Motor neuron (in vitro differentiated cells): ENCODE data around the gene UQCRC2. TPM values are rescaled to one million over a fixed set of nuclear protein-coding genes. Genes with fewer than 3 reads are reported as not detected.

Experiments used
- ATAC-seq, 8 experiments: fragments of 200-7000 bp; cut with Tn5 transposase; replicated peaks in 6 of 8; 2 replicates each; pipeline ENCODE4 v1.8.0; 2021; ENCODE audit warnings: mild to moderate bottlenecking in 8 of 8, moderate library complexity in 8 of 8
- H3K27ac ChIP-seq, 2 donors: fragments of 250-450 bp; sonication (Bioruptor Pico); 2 replicates each; pipeline ENCODE4 v1.9.0; 2021; ENCODE audit warnings: antibody characterized with exemption in 2 of 2, mild to moderate bottlenecking in 2 of 2, moderate library complexity in 1 of 2
- H3K4me1 ChIP-seq, 2 donors: fragments of 250-450 bp; sonication (Bioruptor Pico); replicated peaks in 1 of 2; 2 replicates each; pipeline ENCODE4 v1.6.1; 2021; ENCODE audit warnings: antibody characterized with exemption in 2 of 2, mild to moderate bottlenecking in 2 of 2, moderate library complexity in 1 of 2
- H3K4me3 ChIP-seq, 5 donors: fragments of 250-450 bp; sonication (Bioruptor Pico); 2 replicates each; pipeline ENCODE4 v1.9.0; 2021; ENCODE audit warnings: antibody characterized with exemption in 5 of 5, mild to moderate bottlenecking in 5 of 5, moderate library complexity in 4 of 5
- WGBS, 10 experiments: fragments of 450-650 bp; shearing (Covaris generic); methylation state at CpG; one replicate each; pipeline ENCODE4 v1.0.0; 2022; 5-methylcytosine and 5-hydroxymethylcytosine counted together
- in situ Hi-C, 9 experiments: fragments of 400-800 bp; cut with MboI; loops; one replicate each; pipeline ENCODE4 v1.15.0; 2021; ENCODE audit warnings: low sequenced_read_pairs in 9 of 9, low pct_unique_long_range_greater_than_20kb in 2 of 9; ENCODE audit not compliant: unreplicated experiment in 9 of 9
- total RNA-seq, 8 experiments: library from RNA; unstranded; fragments of 300-600 nt; gene quantifications; 2 replicates each; pipeline versions ENCODE4 v1.2.3 to v1.2.4, GENCODE V29; 2022

UQCRC2 gene
- total RNA-seq, 8 experiments from 2014 or later: 193 to 384 (median 275) TPM

DNA sequence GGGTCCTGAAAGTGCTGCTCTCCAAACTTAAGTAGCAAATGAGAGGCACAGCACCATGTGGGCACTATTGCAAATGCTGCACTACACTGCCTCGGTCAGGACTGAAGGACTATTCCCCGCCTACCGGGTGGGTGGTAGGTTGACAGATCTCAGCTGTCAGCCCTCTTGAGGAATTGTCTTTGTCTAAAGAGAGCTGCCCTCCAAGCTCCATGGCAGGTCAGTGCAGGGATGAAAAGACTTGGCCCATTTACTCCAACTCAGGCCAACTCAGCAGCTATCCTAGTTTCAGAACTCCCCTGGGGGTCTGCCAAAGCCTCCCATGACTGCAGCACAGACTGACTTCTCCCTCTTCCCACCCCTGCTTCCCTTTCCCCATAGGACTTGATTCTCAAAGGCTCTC is 51.2 kb downstream of the UQCRC2 start:
- H3K4me3 ChIP-seq: no peak overlapping the region
- in situ Hi-C loops: loop anchor here in 4 of 9 experiments (5.0 to 25.0 kb wide), 7 partner anchors 70 to 290 kb away; partner anchors contain the start of genes POLR3E (in 1 of the 4) and VWA3A (in 1 of the 4)
- ATAC-seq: no peak
- peaks cover 22% of the 10 kb centered on the region in 2 donors for H3K4me1 ChIP-seq
- 36 to 55% (median 47%) methylated on average over 2 to 3 of the region's 3 CpGs; no CpG with 5 or more reads in 6 of the 10 experiments for WGBS, 10 experiments
- H3K27ac ChIP-seq: peak overlapping the region in 1 of 2 donors; percentile 17

DNA sequence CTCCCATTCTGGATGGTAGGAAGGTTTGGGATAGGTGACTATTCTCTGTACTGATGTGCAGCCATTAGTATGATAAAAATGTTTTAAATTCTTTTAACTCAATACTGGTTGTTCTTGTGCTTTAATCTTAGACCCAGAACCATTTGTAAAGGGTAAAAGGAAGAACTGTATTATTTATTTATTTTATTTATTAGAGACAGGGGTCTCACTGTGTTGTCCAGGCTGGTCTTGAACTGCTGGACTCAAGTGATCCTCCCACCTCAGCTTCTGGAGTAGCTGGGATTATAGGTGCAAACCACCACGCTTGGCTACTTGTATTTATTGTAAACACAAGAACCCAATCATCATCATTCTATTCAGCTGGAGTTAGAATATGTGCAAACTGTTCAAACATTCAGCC is 52.6 kb downstream of the UQCRC2 start:
- WGBS, 10 experiments: 60 to 100% (median 100%) methylated on average over 1 of the region's 1 CpG; no CpG with 5 or more reads in 3 of the 10 experiments

DNA sequence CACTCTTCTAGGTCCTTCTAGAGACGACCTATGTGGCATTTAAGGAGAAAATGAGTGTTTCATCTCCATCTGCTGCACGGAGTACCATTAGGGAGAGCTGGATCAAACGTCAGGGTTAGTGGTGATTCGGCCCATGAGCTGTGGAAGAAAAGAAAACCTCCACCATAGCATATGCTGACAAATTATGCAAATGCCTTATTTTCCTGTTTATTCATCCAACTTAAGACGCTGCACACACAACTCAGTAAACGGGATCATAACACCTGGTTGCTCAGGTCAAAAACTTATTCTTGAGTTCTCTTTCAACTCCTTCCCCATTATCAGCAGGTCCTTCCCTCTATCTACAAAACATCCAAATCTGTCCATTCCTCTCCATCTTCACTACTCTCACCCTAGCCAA is 53.5 kb downstream of the UQCRC2 start:
- Histone ChIP-seq H3K4me1 (peaks cover 24% of the 10 kb centered on the region in 2 donors), H3K27ac (peak overlapping the region in 1 of 2 donors; percentile 88), H3K4me3 (peak overlapping the region; percentile 66 to 97 (median 95))
- 34 to 100% (median 70%) methylated on average over 1 to 6 of the region's 6 CpGs; no CpG with 5 or more reads in 1 of the 10 experiments for WGBS, 10 experiments
- in situ Hi-C loops: loop anchor here in 4 of 9 experiments (10.0 to 25.0 kb wide), 6 partner anchors 68 to 288 kb away; partner anchors contain the start of genes POLR3E (in 1 of the 4) and VWA3A (in 1 of the 4)
- ATAC-seq: no peak

More for the DNA sequence above, 52.6 kb downstream of the UQCRC2 start:
- H3K4me3 ChIP-seq: no peak overlapping the region
- no peak for ATAC-seq
- H3K27ac ChIP-seq: no peak overlapping the region
- in situ Hi-C loops: loop anchor here in 4 of 9 experiments (10.0 to 25.0 kb wide), 6 partner anchors 69 to 289 kb away; partner anchors contain the start of genes POLR3E (in 1 of the 4) and VWA3A (in 1 of the 4)
- peaks cover 24% of the 10 kb centered on the region in 2 donors for H3K4me1 ChIP-seq

DNA sequence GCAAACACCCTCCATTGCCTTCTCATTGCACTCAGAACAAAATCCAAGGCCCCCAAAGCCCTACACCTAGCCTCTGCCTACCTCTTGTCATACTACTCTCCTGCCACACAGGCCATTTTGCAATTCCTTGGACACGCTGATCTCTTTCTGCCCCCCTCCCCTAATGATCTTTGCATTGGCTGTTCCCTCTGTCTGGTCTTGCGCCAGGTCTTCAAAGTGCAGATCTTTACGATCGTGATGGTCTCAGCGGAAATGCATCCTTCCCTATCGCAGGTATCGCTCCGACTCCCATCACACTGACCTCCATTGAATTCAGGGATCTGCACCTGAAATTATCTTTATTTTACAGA is 54.0 kb downstream of the UQCRC2 start:
- peak overlapping the region; percentile 66 to 97 (median 95) for H3K4me3 ChIP-seq
- peaks cover 24% of the 10 kb centered on the region in 2 donors for H3K4me1 ChIP-seq
- H3K27ac ChIP-seq: peak overlapping the region; percentile 88 to 93
- whole genome bisulfite sequencing, 10 experiments: 0 to 19% (median 9%) methylated on average over 1 to 8 of the region's 8 CpGs; no CpG with 5 or more reads in 3 of the 10 experiments
- in situ Hi-C loops: loop anchor here in 4 of 9 experiments (10.0 to 25.0 kb wide), 6 partner anchors 68 to 288 kb away; partner anchors contain the start of genes POLR3E (in 1 of the 4) and VWA3A (in 1 of the 4)
- peak in 4 of 8 experiments; percentile 5 to 15 (median 11) for ATAC-seq

DNA sequence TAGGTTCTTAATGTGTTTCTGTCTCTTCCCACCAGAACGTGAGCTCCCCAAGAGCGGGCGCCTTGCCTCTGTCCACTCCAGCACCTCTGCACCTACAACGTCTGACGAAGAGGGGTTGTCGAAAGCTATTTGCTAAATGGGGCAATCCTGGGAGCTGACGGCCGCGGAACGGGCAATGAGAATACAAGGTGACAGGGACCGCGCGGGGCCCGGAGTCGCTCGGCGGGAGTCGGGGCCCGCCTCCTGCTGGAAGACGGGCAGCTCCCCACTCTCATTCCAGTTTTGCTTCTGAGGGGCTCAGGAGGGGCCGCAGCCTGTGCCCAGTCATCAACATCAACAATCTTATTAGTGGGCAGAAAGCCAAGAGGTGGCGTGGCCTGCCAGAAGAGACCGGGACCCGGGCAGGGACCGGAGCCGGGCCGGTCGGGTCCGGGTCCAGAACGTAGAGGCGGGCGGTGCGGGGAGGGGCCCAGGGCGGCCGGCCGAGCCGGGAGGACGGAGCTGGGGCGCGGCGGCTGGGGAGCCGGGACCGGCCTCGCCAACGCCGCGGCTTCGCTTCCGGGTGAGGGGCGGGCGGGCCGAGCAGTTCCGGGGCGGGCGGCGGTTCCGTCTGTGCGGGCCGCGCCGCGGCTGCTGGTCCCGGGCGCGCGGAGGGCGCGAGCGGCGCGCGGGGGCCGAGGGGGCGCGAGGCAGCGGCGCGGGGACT is 54.5 kb downstream of the UQCRC2 start, which contains the start of gene MOSMO:
TSS of gene MOSMO (plus strand) at position 603 of the 706 bp plus-strand sequence. CDS start 191 bp downstream, outside the sequence.
- peaks cover 24% of the 10 kb centered on the region in 2 donors for H3K4me1 ChIP-seq
- 0 to 2% (median 0%) methylated on average over 1 to 14 of the region's 78 CpGs; no CpG with 5 or more reads in 3 of the 10 experiments for WGBS, 10 experiments
- H3K4me3 ChIP-seq: peak within 1 kb of the TSS; percentile 66 to 97 (median 95)
- in situ Hi-C loops: loop anchor here in 4 of 9 experiments (10.0 to 25.0 kb wide), 6 partner anchors 67 to 287 kb away; partner anchors contain the start of genes POLR3E (in 1 of the 4) and VWA3A (in 1 of the 4)
- ATAC-seq: peak; percentile 86 to 96 (median 90)
- peak within 1 kb of the TSS; percentile 88 to 93 for H3K27ac ChIP-seq

DNA sequence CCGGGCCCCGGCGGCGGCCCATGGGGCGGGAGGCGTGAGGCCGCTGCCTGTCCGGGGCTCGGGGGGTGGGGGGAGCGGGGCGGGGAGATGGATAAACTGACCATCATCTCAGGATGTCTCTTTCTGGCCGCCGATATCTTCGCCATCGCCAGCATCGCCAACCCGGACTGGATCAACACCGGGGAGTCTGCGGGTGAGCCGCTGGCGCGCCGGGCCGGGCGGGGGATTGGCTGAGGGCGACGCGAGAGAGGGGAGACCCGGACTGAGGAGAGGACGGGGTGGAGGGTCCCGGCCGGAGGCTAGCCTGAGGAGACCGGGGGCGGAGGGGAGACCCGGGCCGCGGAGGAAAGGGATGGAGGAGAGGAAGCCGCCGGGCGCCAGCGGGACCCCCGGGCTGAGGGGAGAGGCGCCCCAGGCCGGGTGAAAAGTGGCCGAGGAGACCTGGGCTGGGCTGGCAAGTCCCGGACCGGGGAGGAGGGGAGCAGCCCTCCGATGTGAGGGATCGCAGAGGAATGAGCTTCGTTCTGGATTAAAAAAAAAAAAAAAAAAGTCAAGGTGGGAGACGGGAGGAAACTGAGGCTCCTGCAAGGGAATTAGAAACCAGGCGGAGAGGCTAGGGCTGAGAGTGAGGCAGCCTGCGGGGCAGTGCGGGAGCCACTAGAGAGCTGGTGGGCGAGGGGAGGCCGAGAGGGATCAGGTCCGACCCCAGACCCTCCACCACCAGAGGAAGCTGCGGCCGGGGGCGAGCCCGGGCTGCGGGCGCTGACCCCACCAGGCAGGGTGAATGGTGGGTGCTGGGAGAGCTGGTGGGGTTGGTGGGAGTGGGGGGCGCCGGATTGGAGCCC is 55.3 kb downstream of the UQCRC2 start:
- Histone ChIP-seq H3K4me3 (peak overlapping the region; percentile 66 to 97 (median 95)), H3K4me1 (peaks cover 24% of the 10 kb centered on the region in 2 donors), H3K27ac (peak overlapping the region; percentile 88 to 93)
- in situ Hi-C loops: loop anchor here in 4 of 9 experiments (10.0 to 25.0 kb wide), 6 partner anchors 66 to 286 kb away; partner anchors contain the start of genes POLR3E (in 1 of the 4) and VWA3A (in 1 of the 4)
- peak; percentile 34 to 64 (median 58) for ATAC-seq
- 0% methylated on average over 1 to 4 of the region's 65 CpGs; no CpG with 5 or more reads in 8 of the 10 experiments for WGBS, 10 experiments

DNA sequence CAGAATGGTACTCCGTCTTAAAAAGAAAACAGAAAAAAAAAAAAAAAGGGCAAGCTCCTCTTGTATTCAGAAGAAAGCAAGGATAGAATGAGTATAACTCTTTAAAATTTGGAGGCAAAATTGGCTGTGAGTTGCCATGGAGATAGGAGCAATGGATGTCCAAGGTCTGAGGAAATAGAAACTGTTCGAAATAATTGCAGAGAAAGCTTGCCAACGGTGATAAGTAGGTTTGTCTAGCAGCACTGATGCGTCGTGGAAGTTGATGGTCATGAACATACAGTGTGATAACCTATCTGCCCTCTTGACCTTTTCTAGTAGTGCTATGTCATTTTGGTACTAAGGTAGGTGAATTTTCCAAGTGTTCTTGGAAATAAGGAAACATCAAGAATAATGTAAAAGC is 57.7 kb downstream of the UQCRC2 start:
- Histone ChIP-seq H3K27ac (no peak overlapping the region), H3K4me1 (peaks cover 9 to 11% of the 10 kb centered on the region in 2 donors), H3K4me3 (no peak overlapping the region)
- 67 to 100% (median 89%) methylated on average over 1 to 5 of the region's 5 CpGs for WGBS, 10 experiments
- ATAC-seq: no peak
- in situ Hi-C loops: loop anchor here in 1 of 9 experiments (25.0 kb wide), 1 partner anchor 176 kb away; no protein-coding TSS in a partner anchor

DNA sequence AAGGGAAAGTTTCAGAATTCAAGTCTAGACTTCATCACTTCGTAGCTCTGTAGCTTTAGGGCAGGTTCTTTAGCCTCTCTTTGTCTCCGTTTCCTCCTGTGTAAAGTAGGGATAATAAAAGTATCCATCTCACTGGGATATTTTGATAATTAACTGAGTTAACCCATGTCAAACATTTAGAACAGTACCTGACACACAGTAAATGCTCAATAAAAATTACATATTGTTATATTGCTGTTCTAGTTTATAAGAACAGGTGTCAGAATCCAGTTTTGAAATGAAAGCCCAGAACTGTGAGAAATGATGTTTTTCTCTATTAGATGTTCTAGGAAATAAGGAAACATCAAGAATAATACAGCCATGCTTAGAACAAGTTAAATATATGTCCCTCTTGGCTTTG is 59.1 kb downstream of the UQCRC2 start:
- Histone ChIP-seq H3K4me1 (peaks cover 4 to 6% of the 10 kb centered on the region in 2 donors), H3K27ac (no peak overlapping the region), H3K4me3 (no peak overlapping the region)
- in situ Hi-C loops: loop anchor here in 1 of 9 experiments (25.0 kb wide), 1 partner anchor 175 kb away; no protein-coding TSS in a partner anchor
- no peak for ATAC-seq
- WGBS, 10 experiments: 0 to 50% (median 35%) methylated on average over 1 to 2 of the region's 2 CpGs; no CpG with 5 or more reads in 1 of the 10 experiments

DNA sequence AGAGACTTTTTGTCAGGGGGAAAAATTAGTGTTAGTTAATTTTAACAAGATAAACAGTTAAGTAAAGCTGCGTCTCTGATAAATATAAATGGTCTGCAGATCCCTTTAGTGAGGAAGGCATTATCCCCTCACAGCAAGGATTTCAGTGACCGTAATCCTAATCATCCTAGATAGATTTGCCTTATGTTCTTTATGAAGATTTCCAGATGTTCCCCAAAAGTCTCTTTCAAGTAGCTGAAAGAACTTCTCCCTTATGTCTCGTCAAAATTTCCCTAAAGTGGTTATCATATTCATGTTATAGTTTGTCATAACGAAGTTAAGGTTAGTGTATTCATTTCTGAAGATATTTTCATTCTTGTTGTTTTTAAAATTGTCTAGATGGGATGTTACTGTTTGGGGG is 60.3 kb downstream of the UQCRC2 start:
- in situ Hi-C loops: loop anchor here in 1 of 9 experiments (25.0 kb wide), 1 partner anchor 174 kb away; no protein-coding TSS in a partner anchor
- no peak overlapping the region for H3K4me3 ChIP-seq
- H3K27ac ChIP-seq: no peak overlapping the region
- WGBS, 10 experiments: 22 to 100% (median 87%) methylated on average over 1 to 4 of the region's 4 CpGs; no CpG with 5 or more reads in 1 of the 10 experiments
- H3K4me1 ChIP-seq: peaks cover 4 to 6% of the 10 kb centered on the region in 2 donors
- no peak for ATAC-seq

DNA sequence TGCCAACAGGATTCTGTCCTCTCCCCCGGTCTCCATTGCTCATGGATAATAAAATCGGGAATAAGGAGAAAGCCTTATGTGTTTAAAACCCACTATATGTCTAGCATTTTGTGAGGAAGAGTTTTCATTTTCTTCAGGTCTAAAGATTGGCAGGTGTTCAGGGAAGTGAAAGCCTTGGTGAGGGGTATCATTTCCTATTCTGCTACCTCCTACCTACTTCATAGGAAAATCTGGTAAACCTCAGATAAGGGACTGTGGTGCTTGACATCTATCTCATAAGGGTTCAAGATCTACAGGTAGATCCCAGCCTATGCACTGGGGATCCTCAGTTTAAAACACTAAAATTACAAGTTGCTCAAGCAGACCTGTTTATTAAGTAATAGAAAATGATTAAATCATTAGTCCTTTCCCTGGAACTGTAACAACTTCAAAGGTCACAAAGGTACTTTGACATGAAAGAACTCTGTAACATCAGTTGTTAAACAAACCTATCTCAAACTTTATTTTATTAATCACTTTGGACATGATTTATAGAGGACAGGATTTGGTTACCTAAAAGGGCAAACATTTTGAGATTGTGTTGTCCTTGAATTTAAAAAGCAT is 61.2 kb downstream of the UQCRC2 start:
- Histone ChIP-seq H3K4me3 (no peak overlapping the region), H3K27ac (no peak overlapping the region), H3K4me1 (peaks cover 2 to 5% of the 10 kb centered on the region in 2 donors)
- 67 to 100% (median 90%) methylated on average over 1 to 2 of the region's 2 CpGs; no CpG with 5 or more reads in 3 of the 10 experiments for WGBS, 10 experiments
- no peak for ATAC-seq
- in situ Hi-C loops: loop anchor here in 1 of 9 experiments (25.0 kb wide), 1 partner anchor 173 kb away; no protein-coding TSS in a partner anchor

DNA sequence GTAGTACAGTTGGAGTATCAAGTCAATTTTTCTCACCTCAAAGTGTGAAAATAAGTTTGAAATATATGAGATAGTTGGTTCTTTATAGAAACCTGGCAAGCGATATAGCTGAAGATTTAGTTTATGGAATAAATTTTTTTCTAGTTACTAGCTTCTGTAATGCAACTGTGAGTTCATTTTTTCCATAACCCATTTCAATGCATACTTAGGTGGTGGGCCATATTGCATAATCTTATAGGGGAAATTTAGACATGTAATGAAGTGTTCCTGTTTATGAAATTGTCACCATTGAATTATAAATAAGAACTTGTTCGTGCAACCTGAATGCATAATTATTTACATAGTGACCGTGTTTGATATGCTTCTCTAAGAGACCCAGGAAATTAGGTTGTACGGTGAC is 63.8 kb downstream of the UQCRC2 start:
- no peak overlapping the region for H3K4me3 ChIP-seq
- peaks cover 0 to 7% of the 10 kb centered on the region in 2 donors for H3K4me1 ChIP-seq
- 64 to 100% (median 87%) methylated on average over 3 to 4 of the region's 4 CpGs for WGBS, 10 experiments
- no peak for ATAC-seq
- H3K27ac ChIP-seq: no peak overlapping the region
- in situ Hi-C loops: loop anchor here in 1 of 9 experiments (25.0 kb wide), 1 partner anchor 170 kb away; no protein-coding TSS in a partner anchor
